ENCODE data around the gene ZNF593. TPM values are rescaled to one million over a fixed set of nuclear protein-coding genes. Genes with fewer than 3 reads are reported as not detected.

The ZNF593 gene
- total RNA-seq, result 10 to 100 TPM; 26.5 to 31.0 TPM

DNA sequence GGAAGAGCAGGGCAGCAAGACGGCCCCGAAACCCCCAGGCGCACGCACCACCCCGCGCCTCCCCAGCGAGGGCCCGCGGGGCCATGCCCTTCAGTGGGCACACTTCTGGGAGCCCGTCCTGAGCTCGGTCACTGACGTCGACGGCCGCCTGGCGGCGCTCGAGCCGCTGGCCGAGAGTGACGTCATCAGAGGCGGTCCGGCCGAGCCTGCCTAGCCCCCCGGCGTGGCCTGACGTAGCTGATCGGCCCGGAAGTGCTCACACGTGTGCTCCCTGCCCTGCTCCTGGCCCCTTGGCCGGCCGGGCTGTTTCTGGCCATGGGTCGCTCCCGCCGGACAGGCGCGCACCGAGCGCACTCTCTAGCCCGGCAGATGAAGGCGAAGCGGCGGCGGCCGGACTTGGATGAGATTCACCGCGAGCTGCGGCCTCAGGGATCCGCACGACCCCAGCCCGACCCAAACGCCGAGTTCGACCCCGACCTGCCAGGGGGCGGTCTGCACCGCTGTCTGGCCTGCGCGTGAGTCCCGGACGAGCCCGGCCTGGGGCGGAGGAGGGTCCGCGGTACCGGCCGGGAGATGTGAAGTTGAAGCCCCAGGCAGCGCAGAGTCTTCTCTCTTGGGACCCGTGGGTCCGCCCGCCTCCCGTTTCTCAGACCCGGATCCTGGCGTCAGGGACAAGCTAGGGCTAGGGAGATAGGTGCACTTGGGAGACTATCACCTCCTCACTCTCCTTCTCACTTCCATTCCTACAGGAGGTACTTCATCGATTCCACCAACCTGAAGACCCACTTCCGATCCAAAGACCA is at the start of gene ZNF593:
Gene ZNF593, plus strand, starts transcription at position 240 of the 803 bp plus-strand sequence. Its CDS starts 76 bp downstream, at position 316.
- peak within 1 kb of the TSS; percentile 90 for H3K27ac Mint-ChIP-seq
- H3K4me3 Mint-ChIP-seq, result peak within 1 kb of the TSS; percentile 92
- H3K36me3 Mint-ChIP-seq, result no peaks in the 10 kb centered on the region
- POLR2A ChIA-PET, result interaction anchor here (0.6 to 2.8 kb wide), 11 partner anchors 12 to 194 kb away, joined by 3 to 21 read pairs (median 3); partner anchors contain the start of genes CEP85 and PDIK1L
- ATAC-seq (ENCODE audit: low read depth) (peak; percentile 88), DNase-seq (peak; percentile 94)
- peaks cover 9% of the 10 kb centered on the region for H3K27me3 Mint-ChIP-seq
- H3K4me1 Mint-ChIP-seq, result peaks cover 25% of the 10 kb centered on the region
- no peaks in the 10 kb centered on the region for H3K9me3 Mint-ChIP-seq

DNA sequence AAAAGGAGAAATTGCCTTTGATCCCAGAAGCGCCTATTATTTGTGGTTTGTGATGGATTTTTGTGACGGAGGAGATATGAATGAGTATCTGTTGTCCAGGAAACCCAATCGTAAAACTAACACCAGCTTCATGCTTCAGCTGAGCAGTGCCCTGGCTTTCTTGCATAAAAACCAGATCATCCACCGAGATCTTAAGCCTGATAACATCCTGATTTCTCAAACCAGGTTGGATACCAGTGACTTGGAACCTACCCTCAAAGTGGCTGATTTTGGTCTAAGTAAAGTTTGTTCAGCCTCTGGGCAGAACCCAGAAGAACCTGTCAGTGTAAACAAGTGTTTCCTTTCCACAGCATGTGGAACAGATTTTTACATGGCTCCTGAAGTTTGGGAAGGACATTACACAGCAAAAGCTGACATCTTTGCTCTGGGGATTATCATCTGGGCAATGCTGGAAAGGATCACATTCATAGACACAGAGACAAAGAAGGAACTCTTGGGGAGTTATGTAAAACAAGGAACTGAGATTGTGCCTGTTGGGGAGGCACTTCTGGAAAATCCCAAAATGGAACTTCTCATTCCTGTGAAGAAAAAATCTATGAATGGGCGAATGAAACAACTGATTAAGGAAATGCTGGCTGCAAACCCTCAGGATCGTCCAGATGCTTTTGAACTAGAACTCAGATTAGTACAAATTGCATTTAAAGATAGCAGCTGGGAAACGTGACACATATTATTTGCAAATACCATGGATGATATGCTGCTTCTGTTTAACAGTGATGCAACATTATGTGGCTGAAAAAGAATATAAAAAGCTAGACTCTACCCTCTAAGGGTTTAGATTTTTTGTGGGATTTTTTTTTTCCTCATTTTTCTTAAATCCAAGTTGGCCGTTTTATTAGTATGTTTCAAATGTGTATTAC is 47.6 kb upstream of the ZNF593 start:
- POLR2A ChIA-PET, result interaction anchor here (1.4 to 4.8 kb wide), 2 partner anchors 10 to 17 kb away, joined by 8 to 40 read pairs; partner anchors contain the start of gene PDIK1L
- H3K36me3 Mint-ChIP-seq, result peaks cover 34% of the 10 kb centered on the region
- ATAC-seq (ENCODE audit: low read depth), result no peak
- no peak overlapping the region for H3K27ac Mint-ChIP-seq
- H3K4me3 Mint-ChIP-seq, result no peak overlapping the region
- DNase-seq, result no peak
- peaks cover 45% of the 10 kb centered on the region for H3K4me1 Mint-ChIP-seq
- H3K9me3 Mint-ChIP-seq, result no peaks in the 10 kb centered on the region
- H3K27me3 Mint-ChIP-seq, result no peaks in the 10 kb centered on the region

DNA sequence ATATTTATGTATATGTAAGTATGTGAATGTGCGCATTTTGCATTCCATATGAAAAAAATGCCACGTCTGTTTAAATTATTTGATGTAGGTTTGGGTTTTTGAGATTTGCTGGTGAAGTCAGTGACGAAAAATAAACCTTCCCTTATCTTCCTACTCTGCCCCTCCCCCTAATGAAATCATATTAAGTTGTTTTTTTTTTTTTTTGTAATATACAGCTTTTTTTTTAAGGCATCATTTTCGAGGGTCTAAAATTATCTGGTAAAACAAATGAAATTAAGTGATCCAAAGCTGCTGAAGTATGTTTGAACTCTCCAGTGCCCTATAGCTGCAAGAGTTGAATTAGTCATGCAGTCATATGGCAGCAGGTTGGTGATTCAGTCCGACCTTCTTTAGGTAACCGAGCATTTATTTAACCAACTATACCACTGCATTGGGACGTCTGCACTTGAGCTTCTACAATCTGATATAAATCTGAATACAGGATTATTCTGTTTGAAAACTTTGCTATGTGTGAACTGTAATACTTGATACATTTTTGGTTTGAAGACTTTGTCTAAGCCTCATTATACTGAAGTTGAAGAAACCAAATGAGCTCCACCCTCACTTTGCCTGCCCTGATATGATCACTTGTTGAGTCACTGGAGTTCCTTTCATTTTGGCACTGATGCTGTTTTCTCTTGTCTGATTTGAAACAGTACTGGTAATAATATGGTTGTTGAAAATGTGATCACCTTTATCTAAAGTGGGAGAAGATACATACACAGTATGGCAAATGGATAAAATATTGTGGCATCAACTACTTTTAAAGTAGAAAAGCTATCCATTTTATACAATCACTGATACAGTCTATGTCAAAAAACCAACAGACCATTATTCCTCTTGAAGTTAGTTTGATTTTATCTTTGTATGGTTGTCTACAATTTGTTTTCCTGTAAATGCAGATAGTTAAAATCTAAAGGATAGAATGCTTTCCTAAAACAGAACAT is 46.4 kb upstream of the ZNF593 start:
- ATAC-seq (ENCODE audit: low read depth), result no peak
- POLR2A ChIA-PET, result interaction anchor here (1.4 to 4.8 kb wide), 2 partner anchors 11 to 16 kb away, joined by 8 to 40 read pairs; partner anchors contain the start of gene PDIK1L
- no peaks in the 10 kb centered on the region for H3K27me3 Mint-ChIP-seq
- DNase-seq, result no peak
- peaks cover 32% of the 10 kb centered on the region for H3K36me3 Mint-ChIP-seq
- H3K27ac Mint-ChIP-seq, result peak overlapping the region; percentile 32
- no peaks in the 10 kb centered on the region for H3K9me3 Mint-ChIP-seq
- H3K4me3 Mint-ChIP-seq, result peak overlapping the region; percentile 7
- peaks cover 55% of the 10 kb centered on the region for H3K4me1 Mint-ChIP-seq

DNA sequence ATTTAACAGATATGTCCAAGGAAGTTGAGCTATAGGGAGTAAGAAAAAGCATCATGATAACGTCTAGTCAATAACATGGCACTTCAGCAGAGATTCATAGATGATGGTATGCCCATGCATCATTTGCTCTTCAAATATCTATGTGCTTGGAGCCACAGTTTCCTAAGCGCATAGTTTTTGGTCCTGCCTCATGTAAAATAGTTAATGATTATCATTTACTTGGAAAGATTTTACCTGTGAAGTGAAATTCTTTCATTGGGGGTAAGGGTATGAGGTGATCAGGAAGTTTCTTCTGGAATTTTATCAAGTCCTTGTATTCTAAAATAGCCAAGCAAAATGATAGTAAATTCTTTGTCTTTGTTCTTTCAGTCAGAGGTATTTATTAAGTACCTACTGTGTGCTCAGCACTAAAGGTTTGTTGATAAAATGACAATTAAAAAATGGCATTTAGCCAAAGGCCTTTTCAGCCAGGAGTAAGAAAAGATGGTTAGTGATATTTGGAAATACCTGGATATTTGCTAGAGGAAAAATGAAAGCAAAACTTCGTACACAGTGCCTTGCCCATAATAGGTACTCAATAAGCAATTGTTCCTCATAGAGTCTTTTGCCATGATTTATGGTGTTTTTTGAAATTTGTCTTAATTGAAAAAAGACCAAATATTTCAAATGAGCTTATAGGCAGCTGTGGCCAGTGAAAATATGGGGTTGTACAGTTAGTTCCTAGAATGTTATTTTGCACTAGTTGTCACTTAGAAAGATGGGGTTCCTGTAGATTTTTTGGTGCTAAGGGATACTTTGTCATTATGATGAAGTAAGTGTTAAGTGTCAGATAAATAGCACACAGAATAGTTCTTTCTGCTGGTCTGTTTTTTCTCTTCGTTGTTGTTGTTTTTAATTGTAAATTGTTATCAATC is 45.0 kb upstream of the ZNF593 start:
- H3K4me3 Mint-ChIP-seq, result peak overlapping the region; percentile 25
- DNase-seq, result no peak
- no peaks in the 10 kb centered on the region for H3K9me3 Mint-ChIP-seq
- H3K27ac Mint-ChIP-seq, result peak overlapping the region; percentile 7
- H3K27me3 Mint-ChIP-seq, result no peaks in the 10 kb centered on the region
- no peak for ATAC-seq (ENCODE audit: low read depth)
- peaks cover 47% of the 10 kb centered on the region for H3K4me1 Mint-ChIP-seq
- peaks cover 24% of the 10 kb centered on the region for H3K36me3 Mint-ChIP-seq
- POLR2A ChIA-PET, result interaction anchor here (0.7 to 4.8 kb wide), 2 partner anchors 12 to 14 kb away, joined by 3 to 40 read pairs; partner anchors contain the start of gene PDIK1L

DNA sequence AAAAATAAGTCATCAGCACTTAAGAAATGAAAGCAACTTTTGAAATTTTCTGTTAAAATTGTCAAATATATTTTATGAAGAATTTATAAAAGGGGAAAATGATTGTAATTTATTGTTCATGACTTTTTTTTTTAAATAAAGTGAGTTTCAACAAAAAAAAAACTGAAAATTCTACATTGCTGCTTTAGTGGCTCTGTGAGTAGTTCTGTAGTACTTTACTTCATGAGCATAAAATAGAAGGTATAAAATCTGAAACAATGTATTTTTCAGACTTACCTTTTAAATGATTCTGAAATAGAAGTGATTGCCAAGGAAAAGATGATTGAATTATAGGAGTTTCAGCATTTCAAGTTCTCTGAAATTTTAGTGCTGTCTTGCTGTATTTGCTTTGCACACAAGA is 44.3 kb upstream of the ZNF593 start:
- POLR2A ChIA-PET, result interaction anchor here (0.9 to 4.8 kb wide), 8 partner anchors 10 to 183 kb away, joined by 3 to 40 read pairs (median 10); partner anchors contain the start of genes CEP85 and PDIK1L
- Mint-ChIP-seq H3K27me3 (no peaks in the 10 kb centered on the region), H3K9me3 (no peaks in the 10 kb centered on the region), H3K4me1 (peaks cover 40% of the 10 kb centered on the region), H3K27ac (peak overlapping the region; percentile 96), H3K36me3 (peaks cover 24% of the 10 kb centered on the region), H3K4me3 (peak overlapping the region; percentile 83)
- ATAC-seq (ENCODE audit: low read depth), result no peak
- DNase-seq, result no peak

DNA sequence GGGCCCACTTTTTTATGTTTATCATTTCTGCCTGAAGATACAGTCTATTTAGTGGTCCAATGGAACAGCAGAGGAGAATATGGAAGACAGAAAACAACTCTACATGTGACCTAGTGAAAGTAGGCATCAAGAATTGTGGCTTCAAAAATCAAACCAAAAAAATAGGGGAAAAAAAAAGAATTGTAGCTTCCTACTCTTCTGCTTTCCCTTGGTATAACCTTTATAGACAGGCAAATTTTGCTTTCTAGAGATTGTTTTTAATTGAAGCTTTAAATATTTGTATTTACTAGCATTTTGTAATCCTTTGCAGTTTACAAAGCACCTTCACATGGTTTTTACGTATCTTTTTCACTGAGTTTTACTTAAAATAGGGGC is 43.8 kb upstream of the ZNF593 start:
- no peaks in the 10 kb centered on the region for H3K9me3 Mint-ChIP-seq
- peak overlapping the region; percentile 96 for H3K27ac Mint-ChIP-seq
- peaks cover 38% of the 10 kb centered on the region for H3K4me1 Mint-ChIP-seq
- peaks cover 24% of the 10 kb centered on the region for H3K36me3 Mint-ChIP-seq
- H3K27me3 Mint-ChIP-seq, result no peaks in the 10 kb centered on the region
- ATAC-seq (ENCODE audit: low read depth), result no peak
- DNase-seq, result no peak
- POLR2A ChIA-PET, result interaction anchor here (0.9 to 4.2 kb wide), 9 partner anchors 11 to 183 kb away, joined by 3 to 73 read pairs (median 8); partner anchors contain the start of genes CEP85 and PDIK1L
- H3K4me3 Mint-ChIP-seq, result peak overlapping the region; percentile 83

DNA sequence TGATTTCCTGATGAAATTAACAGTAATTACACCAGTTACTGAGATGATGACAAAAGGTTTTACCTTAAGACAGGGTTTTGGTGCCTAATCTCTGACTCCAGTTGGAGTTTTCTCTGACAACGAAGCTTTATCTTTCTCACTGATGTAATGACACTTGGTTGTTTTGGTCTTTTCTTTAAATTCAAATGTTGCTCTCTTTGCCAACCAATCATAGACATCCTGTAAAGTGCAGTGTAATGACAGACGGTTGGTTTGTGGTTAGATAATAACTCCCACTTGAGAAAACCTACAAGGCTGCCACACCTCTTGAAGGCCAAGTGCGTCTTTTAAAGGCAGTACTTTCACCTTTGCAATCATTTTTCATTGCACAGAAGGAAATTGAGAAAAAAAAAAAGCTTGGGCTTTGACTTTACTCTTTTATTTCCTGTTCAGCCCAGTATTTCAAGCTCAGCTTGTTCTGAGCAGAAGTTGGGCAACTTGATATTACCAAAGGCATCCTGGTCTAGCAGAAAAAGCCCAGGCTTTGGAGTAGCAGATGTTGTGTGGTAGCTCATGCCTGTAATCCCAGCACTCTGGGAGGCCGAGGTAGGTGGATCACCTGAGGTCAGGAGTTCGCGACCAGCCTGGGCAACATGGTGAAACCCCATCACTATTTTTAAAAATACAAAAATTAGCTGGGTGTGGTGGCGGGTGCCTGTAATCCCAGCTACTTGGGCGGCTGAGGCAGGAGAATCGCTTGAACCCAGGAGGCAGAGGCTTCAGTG is 43.2 kb upstream of the ZNF593 start:
- Mint-ChIP-seq H3K9me3 (no peaks in the 10 kb centered on the region), H3K4me3 (peak overlapping the region; percentile 83), H3K27ac (peak overlapping the region; percentile 96), H3K4me1 (peaks cover 38% of the 10 kb centered on the region), H3K36me3 (peaks cover 24% of the 10 kb centered on the region), H3K27me3 (no peaks in the 10 kb centered on the region)
- DNase-seq (peak; percentile 42), ATAC-seq (ENCODE audit: low read depth) (peak; percentile 97)
- POLR2A ChIA-PET, result interaction anchor here (0.7 to 4.2 kb wide), 12 partner anchors 11 to 182 kb away, joined by 3 to 73 read pairs (median 6); partner anchors contain the start of genes CEP85, PAFAH2 and PDIK1L

DNA sequence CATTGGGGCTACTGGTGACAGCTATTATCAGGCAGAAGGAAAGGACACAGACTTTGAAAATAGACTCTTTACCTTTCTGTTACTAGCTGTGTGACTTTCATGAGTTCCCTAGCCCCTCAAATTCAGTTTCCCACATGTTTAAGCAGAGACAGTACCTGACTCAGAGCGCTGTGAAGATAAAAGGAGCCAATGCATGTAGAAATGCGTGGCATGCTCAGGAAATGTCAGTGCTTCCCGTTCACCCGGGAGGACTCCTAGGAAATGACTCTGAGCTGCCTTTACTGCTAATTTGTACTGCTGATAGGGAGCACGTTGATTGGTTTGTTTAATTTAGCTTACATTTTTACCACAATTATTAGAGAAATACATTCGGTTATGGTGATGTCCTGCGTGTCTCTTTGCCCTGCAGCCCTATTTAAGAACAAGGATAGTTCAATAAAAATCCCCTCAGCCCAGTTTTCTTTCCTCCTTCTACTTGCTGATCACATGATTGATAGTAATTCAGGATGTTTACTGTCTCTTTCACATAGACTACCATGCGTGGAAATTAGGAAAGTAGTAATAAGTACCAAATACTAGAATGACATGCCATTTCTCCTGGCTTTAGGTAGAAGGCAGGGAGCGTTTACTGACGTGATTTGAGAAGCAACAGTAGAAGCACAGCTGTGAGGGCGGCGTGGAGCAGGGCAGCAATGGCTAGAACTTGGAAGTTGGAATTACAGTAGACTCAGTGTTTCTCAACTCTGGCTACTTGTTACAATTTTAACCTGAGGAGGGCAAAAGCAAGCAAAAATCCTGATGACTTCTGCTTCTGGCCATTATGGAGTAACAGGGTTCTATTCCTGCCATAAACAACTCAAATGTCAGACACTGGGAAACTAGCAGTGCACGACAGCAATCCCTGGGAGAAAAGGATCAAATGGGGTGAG is 42.2 kb upstream of the ZNF593 start:
- POLR2A ChIA-PET, result interaction anchor here (0.7 to 4.2 kb wide), 9 partner anchors 11 to 130 kb away, joined by 3 to 73 read pairs (median 10); partner anchors contain the start of genes CEP85, PAFAH2 and PDIK1L
- peaks cover 40% of the 10 kb centered on the region for H3K4me1 Mint-ChIP-seq
- H3K36me3 Mint-ChIP-seq, result peaks cover 18% of the 10 kb centered on the region
- H3K27me3 Mint-ChIP-seq, result peaks cover 3% of the 10 kb centered on the region
- H3K4me3 Mint-ChIP-seq, result peak overlapping the region; percentile 83
- DNase-seq, result no peak
- H3K27ac Mint-ChIP-seq, result peak overlapping the region; percentile 96
- no peak for ATAC-seq (ENCODE audit: low read depth)
- H3K9me3 Mint-ChIP-seq, result no peaks in the 10 kb centered on the region

DNA sequence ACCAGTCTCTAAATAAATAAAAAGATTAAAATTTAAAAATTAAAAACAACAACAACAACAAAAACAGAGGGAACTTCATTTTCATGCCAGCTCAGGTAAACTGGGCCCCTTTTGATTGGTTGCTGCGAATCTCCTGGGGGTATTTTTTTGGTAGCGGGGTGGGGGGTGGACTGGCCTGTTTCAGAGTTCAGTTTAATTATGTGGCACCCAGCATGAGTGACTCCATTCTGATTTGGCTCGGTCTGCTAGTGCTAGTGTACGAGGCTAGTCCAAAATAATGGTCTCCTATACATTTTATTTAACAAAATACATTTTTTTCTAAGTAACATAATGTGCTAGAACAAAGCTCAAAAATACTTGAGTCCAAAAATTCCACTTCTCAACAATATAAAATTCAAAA is 39.9 kb upstream of the ZNF593 start:
- Mint-ChIP-seq H3K27ac (no peak overlapping the region), H3K27me3 (peaks cover 3% of the 10 kb centered on the region), H3K36me3 (peaks cover 17% of the 10 kb centered on the region), H3K4me3 (no peak overlapping the region), H3K4me1 (peaks cover 30% of the 10 kb centered on the region), H3K9me3 (peaks cover 1% of the 10 kb centered on the region)
- POLR2A ChIA-PET, result interaction anchor here (0.7 to 4.2 kb wide), 4 partner anchors 9 to 30 kb away, joined by 4 to 73 read pairs (median 6); partner anchors contain the start of gene PDIK1L
- no peak for ATAC-seq (ENCODE audit: low read depth)
- no peak for DNase-seq

DNA sequence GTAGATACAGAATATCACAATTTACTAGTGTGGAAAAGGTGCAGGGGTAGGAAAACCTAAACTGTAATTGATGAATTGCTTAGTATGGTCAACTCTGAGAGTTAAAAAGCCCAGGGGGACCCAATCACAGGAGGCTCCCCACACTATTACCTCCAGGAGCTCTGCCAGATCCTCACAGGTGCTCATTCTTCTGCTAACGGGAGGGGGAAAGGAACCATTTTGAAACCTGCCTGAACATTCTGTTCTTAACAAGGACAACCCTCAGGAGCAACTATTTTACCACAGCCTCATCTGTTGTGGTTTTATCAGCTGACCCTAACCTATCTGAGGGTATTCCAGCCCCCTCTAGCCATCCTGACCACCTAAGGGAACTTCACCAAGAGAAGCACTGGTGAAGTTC is 39.0 kb upstream of the ZNF593 start:
- DNase-seq (no peak), ATAC-seq (ENCODE audit: low read depth) (no peak)
- Mint-ChIP-seq H3K4me3 (no peak overlapping the region), H3K4me1 (peaks cover 24% of the 10 kb centered on the region), H3K27ac (no peak overlapping the region), H3K36me3 (peaks cover 13% of the 10 kb centered on the region), H3K9me3 (peaks cover 1% of the 10 kb centered on the region), H3K27me3 (peaks cover 3% of the 10 kb centered on the region)
- POLR2A ChIA-PET, result interaction anchor here (1.6 kb wide), 1 partner anchor 19 kb away, joined by 6 read pairs; the partner anchor contains the start of gene PDIK1L

Data from activated naive CD8-positive, alpha-beta T cell treated with anti-CD3 and anti-CD28 coated beads, Interleukin-2, amount 10 ng/mL, durations not matched to agents 7 days and 5 days (primary cell).